Smooth muscle cell (in vitro differentiated cells): Measurements from ENCODE around the gene BABAM2. TPM values are rescaled to one million over a fixed set of nuclear protein-coding genes. Genes with fewer than 3 reads are reported as not detected.
A peak's percentile ranks its signal among the peaks of the same experiment; 100 is the strongest.

Experiments used
- DNase-seq: peaks from one replicate; lab custom pipeline; 2025; ENCODE audit not compliant: unreplicated experiment; lab: John Stamatoyannopoulos, UW
- H2AFZ ChIP-seq: fragments of 200-600 bp; sonication (generic); 2 replicates; pipeline ENCODE4 v1.6.0; 2016; ENCODE audit warnings: antibody characterized with exemption, low read depth, mild to moderate bottlenecking
- H3F3A ChIP-seq: fragments of 200-600 bp; sonication (generic); 2 replicates; pipeline ENCODE4 v1.6.0; 2017; ENCODE audit warnings: antibody characterized with exemption, low read depth
- H3K27ac ChIP-seq: fragments of 200-600 bp; sonication (generic); 2 replicates; pipeline ENCODE4 v1.5.1; 2016; ENCODE audit warnings: low read depth, mild to moderate bottlenecking
- H3K27me3 ChIP-seq: fragments of 200-600 bp; sonication (generic); 2 replicates; pipeline ENCODE4 v1.6.1; 2016; ENCODE audit warnings: low read depth, mild to moderate bottlenecking
- H3K36me3 ChIP-seq: fragments of 200-600 bp; sonication (generic); 2 replicates; pipeline ENCODE4 v1.5.1; 2016; ENCODE audit warnings: low read depth
- H3K4me1 ChIP-seq: fragments of 200-600 bp; sonication (generic); 2 replicates; pipeline ENCODE4 v1.5.1; 2016; ENCODE audit warnings: low read depth
- H3K4me2 ChIP-seq: fragments of 200-600 bp; sonication (generic); 2 replicates; pipeline ENCODE4 v1.6.0; 2016; ENCODE audit warnings: mild to moderate bottlenecking
- H3K4me3 ChIP-seq: fragments of 200-600 bp; sonication (generic); 2 replicates; pipeline ENCODE4 v1.5.1; 2016; ENCODE audit warnings: mild to moderate bottlenecking
- H3K79me2 ChIP-seq: fragments of 200-600 bp; sonication (generic); 2 replicates; pipeline ENCODE4 v1.6.0; 2016; ENCODE audit warnings: low read depth, mild to moderate bottlenecking
- H3K9ac ChIP-seq: fragments of 200-600 bp; sonication (generic); 2 replicates; pipeline ENCODE4 v1.6.0; 2016; ENCODE audit warnings: low read depth
- H3K9me3 ChIP-seq: fragments of 200-600 bp; sonication (generic); replicated peaks from 2 replicates; pipeline ENCODE4 v1.5.1; 2016; ENCODE audit warnings: low read depth
- H4K20me1 ChIP-seq: fragments of 200-600 bp; sonication (generic); 2 replicates; pipeline ENCODE4 v1.6.0; 2016; ENCODE audit warnings: low read depth
- WGBS: methylation state at CpG from one replicate; pipeline ENCODE4 v1.1.7; 2016; ENCODE audit warnings: low lambda C conversion rate; 5-methylcytosine and 5-hydroxymethylcytosine counted together
- polyA plus RNA-seq: library from polyadenylated mRNA; unstranded; fragments of >200 nt; fragmentation: Nextera tagmentation; extraction: Ambion mirVana; gene quantifications from 2 replicates; pipeline ENCODE4 v1.2.1, GENCODE V29; 2016
- total RNA-seq: library from RNA; depleted of rRNA; stranded (reverse); fragments of >200 nt; gene quantifications from 2 replicates; pipeline ENCODE4 v1.2.3, GENCODE V29; 2014
- TF ChIP-seq, protein P1 (sequence below): fragments of 200-600 bp; sonication (generic); IDR thresholded peaks from 2 replicates; pipeline ENCODE4 v1.5.1; 2017; ENCODE audit warnings: borderline replicate concordance, mild to moderate bottlenecking, antibody characterized with exemption; ENCODE audit not compliant: insufficient read depth, poor library complexity, severe bottlenecking

BABAM2 gene
- total and polyA plus RNA-seq, 2 experiments from 2014 or later = 26.5 to 29.1 TPM

DNA sequence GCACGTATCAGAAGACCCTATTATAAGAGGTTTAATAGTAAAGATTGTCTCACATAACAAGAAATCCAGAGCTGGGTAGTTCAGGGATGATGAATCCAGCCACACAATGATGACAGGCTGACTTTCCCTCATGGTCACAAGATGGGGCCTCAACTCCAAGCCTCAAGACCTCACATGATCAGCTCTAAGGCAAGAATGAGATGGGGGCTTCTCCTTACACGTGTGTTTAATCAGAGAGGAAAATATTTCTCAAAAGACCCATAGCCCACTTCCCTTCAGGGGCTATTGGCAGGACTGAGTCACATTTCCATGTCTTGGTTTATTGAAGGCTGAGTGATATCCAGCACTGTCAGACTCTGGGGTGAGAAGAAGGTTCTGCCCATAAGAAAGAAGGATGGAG, 402.0 kb downstream of the BABAM2 start:
- 57% methylated on average over 2 of the region's 2 CpGs for WGBS
- H3K36me3 ChIP-seq = no peaks in the 10 kb centered on the region
- TF ChIP-seq, protein P1, sequence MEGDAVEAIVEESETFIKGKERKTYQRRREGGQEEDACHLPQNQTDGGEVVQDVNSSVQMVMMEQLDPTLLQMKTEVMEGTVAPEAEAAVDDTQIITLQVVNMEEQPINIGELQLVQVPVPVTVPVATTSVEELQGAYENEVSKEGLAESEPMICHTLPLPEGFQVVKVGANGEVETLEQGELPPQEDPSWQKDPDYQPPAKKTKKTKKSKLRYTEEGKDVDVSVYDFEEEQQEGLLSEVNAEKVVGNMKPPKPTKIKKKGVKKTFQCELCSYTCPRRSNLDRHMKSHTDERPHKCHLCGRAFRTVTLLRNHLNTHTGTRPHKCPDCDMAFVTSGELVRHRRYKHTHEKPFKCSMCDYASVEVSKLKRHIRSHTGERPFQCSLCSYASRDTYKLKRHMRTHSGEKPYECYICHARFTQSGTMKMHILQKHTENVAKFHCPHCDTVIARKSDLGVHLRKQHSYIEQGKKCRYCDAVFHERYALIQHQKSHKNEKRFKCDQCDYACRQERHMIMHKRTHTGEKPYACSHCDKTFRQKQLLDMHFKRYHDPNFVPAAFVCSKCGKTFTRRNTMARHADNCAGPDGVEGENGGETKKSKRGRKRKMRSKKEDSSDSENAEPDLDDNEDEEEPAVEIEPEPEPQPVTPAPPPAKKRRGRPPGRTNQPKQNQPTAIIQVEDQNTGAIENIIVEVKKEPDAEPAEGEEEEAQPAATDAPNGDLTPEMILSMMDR = no peak
- H3K27me3 ChIP-seq = no peaks in the 10 kb centered on the region
- H3F3A ChIP-seq = peaks cover 9% of the 10 kb centered on the region
- H3K4me2 ChIP-seq = peak overlapping the region; percentile 49
- H3K4me3 ChIP-seq = no peak overlapping the region
- peak overlapping the region; percentile 81 for H3K27ac ChIP-seq
- peak overlapping the region; percentile 26 for H3K9ac ChIP-seq
- DNase-seq = no peak
- no peak overlapping the region for H2AFZ ChIP-seq
- peaks cover 8% of the 10 kb centered on the region for H3K4me1 ChIP-seq
- H3K9me3 ChIP-seq = no peaks in the 10 kb centered on the region
- H4K20me1 ChIP-seq = no peaks in the 10 kb centered on the region
- no peaks in the 10 kb centered on the region for H3K79me2 ChIP-seq

DNA sequence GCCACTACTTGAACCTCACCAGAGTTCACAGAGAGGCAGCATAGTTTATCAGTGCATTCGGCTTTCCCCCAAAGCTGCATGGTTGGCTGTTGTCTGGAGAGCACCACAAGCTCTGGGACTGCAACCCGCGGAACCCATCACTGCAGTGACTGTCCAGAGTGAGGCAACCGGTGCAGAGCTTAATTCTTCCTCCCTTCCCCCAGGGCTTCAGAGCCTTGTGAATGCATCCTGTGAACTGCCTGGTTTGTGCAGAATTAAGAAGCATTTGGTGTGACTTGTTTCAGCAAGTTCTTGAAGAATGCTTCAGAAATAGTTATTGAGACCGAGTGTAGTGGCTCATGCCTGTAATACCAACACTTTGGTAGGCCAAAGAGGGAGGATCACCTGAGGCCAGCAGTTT, 402.9 kb downstream of the BABAM2 start:
- 36% methylated on average over 5 of the region's 5 CpGs for WGBS
- Histone ChIP-seq H2AFZ (no peak overlapping the region), H3K4me3 (no peak overlapping the region), H3K9me3 (no peaks in the 10 kb centered on the region), H3K79me2 (no peaks in the 10 kb centered on the region), H3K4me2 (peak overlapping the region; percentile 29), H3K27ac (peak overlapping the region; percentile 81), H3K9ac (no peak overlapping the region), H3K27me3 (no peaks in the 10 kb centered on the region), H4K20me1 (no peaks in the 10 kb centered on the region), H3K4me1 (peaks cover 8% of the 10 kb centered on the region), H3F3A (peaks cover 14% of the 10 kb centered on the region), H3K36me3 (no peaks in the 10 kb centered on the region)
- TF ChIP-seq, protein P1 = no peak
- no peak for DNase-seq

DNA sequence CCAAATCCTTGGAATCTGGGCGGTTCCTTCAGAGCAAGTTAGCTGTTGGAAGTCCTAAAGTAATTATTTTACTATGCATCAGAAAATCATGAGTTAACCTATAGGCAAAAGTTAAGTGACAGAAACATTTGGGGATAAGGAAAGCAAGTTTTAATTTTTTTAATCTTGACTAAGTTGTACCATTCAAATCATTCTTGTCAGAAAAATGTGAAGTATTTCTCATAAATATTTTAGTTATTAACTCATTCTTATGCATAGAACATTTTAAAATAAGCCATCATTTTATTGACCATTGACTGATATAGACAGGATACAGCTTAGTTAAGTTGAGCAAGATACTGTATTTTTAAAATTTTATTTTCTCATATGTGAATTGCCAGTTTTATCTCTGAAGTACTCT, 403.9 kb downstream of the BABAM2 start:
- Histone ChIP-seq H3K27me3 (no peaks in the 10 kb centered on the region), H3K4me3 (no peak overlapping the region), H4K20me1 (no peaks in the 10 kb centered on the region), H3K4me2 (no peak overlapping the region), H3K79me2 (no peaks in the 10 kb centered on the region), H3K27ac (no peak overlapping the region), H3F3A (peaks cover 16% of the 10 kb centered on the region), H2AFZ (no peak overlapping the region), H3K9me3 (no peaks in the 10 kb centered on the region), H3K36me3 (no peaks in the 10 kb centered on the region), H3K4me1 (peaks cover 8% of the 10 kb centered on the region), H3K9ac (no peak overlapping the region)
- 96% methylated on average over 1 of the region's 1 CpG for WGBS
- TF ChIP-seq, protein P1 = no peak
- DNase-seq = no peak

DNA sequence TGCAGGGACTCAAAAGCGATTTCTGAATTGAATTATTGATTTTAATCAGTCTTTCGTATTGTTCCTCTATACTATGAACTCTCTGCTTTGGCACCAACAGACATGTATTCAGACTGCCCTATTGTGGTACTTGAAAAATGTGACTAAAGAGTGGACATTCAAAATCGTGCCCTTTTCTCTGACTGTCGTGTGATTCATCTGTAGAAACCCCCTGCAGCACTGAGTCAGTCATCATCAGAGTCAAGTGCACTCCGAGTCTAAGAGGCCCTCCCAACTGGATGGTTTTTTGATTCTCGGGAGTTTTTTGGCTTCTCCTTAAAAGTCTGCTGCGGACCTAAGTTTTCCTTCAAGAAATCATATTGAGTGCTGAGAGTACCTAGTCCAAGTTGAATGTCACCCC, 405.7 kb downstream of the BABAM2 start:
- Histone ChIP-seq H3K79me2 (no peaks in the 10 kb centered on the region), H4K20me1 (no peaks in the 10 kb centered on the region), H3K4me3 (no peak overlapping the region), H3K27me3 (no peaks in the 10 kb centered on the region), H3K9me3 (no peaks in the 10 kb centered on the region), H3K9ac (no peak overlapping the region), H3K27ac (peak overlapping the region; percentile 24), H2AFZ (no peak overlapping the region), H3K4me2 (no peak overlapping the region), H3K36me3 (no peaks in the 10 kb centered on the region), H3K4me1 (peaks cover 8% of the 10 kb centered on the region), H3F3A (peaks cover 22% of the 10 kb centered on the region)
- DNase-seq = no peak
- 75% methylated on average over 7 of the region's 7 CpGs for WGBS
- TF ChIP-seq, protein P1 = no peak
